K562 (cell line): ENCODE data around the gene LAMA5. TPM values are rescaled to one million over a fixed set of nuclear protein-coding genes. Genes with fewer than 3 reads are reported as not detected.

Experiments
- CTCF ChIP-seq, 3 experiments: IDR thresholded peaks in 2 of 3; conservative IDR thresholded peaks in 1 of 3; 2 replicates each; pipeline ENCODE4 v1.5.1; 2011 to 2012; ENCODE audit warnings: low read length in 3 of 3, mild to moderate bottlenecking in 3 of 3, control low read depth in 2 of 3, improper control_type of control experiment in 1 of 3, inconsistent platforms in 1 of 3, low read depth in 1 of 3, mixed read lengths in 1 of 3, moderate library complexity in 1 of 3; ENCODE audit not compliant: insufficient read depth in 2 of 3
- DPF2 ChIP-seq: fragments of 450-650 bp; IDR thresholded peaks from 2 replicates; pipeline ENCODE4 v1.6.1; 2016
- E2F5 ChIP-seq: sonication (generic); formaldehyde crosslinking; IDR thresholded peaks from 2 replicates; pipeline ENCODE4 v1.8.0; 2022; ENCODE audit warnings: mild to moderate bottlenecking, missing genetic modification reagents
- FOXP4 ChIP-seq: sonication (generic); formaldehyde crosslinking; IDR thresholded peaks from 2 replicates; pipeline ENCODE4 v1.8.0; 2022; ENCODE audit warnings: mild to moderate bottlenecking, missing genetic modification reagents, borderline replicate concordance
- JUN ChIP-seq, 2 experiments: sonication (generic) in 1 of 2; formaldehyde crosslinking in 1 of 2; IDR thresholded peaks; 2 replicates each; pipeline versions ENCODE4 v1.6.1 to v1.8.0; 2012 to 2022; ENCODE audit warnings: borderline replicate concordance in 2 of 2, mild to moderate bottlenecking in 2 of 2, improper control_type of control experiment in 1 of 2, low read depth in 1 of 2, low read length in 1 of 2, missing genetic modification reagents in 1 of 2
- JUND ChIP-seq, 2 experiments: IDR thresholded peaks; 2 replicates in 1 of 2; 3 replicates in 1 of 2; pipeline ENCODE4 v1.6.1; 2011; ENCODE audit warnings: borderline replicate concordance in 2 of 2, low read depth in 2 of 2, low read length in 2 of 2, improper control_type of control experiment in 1 of 2, missing biosample characterization in 1 of 2, missing genetic modification characterization in 1 of 2, missing genetic modification reagents in 1 of 2
- PRDM10 ChIP-seq: fragments of 450-650 bp; IDR thresholded peaks from 2 replicates; pipeline ENCODE4 v1.6.1; 2018; ENCODE audit not compliant: partially characterized antibody
- PRPF4 ChIP-seq: fragments of 200-400 bp; formaldehyde crosslinking; IDR thresholded peaks from one replicate; pipeline ENCODE4 v1.6.1; 2017; ENCODE audit warnings: low read length, low read depth, mild to moderate bottlenecking; ENCODE audit not compliant: insufficient read depth, poor library complexity, severe bottlenecking
- SOX6 ChIP-seq: fragments of 450-650 bp; IDR thresholded peaks from 2 replicates; pipeline ENCODE4 v1.6.1; 2014; ENCODE audit warnings: mild to moderate bottlenecking
- TAF9B ChIP-seq: fragments of 450-650 bp; IDR thresholded peaks from 2 replicates; pipeline ENCODE4 v1.6.1; 2018; ENCODE audit warnings: mild to moderate bottlenecking; ENCODE audit not compliant: partially characterized antibody
- TCF3 ChIP-seq: sonication (generic); formaldehyde crosslinking; IDR thresholded peaks from 2 replicates; pipeline ENCODE4 v1.4.0; 2020; ENCODE audit warnings: mild to moderate bottlenecking, missing genetic modification reagents
- TEAD4 ChIP-seq, 2 experiments: sonication (generic) in 1 of 2; formaldehyde crosslinking in 1 of 2; IDR thresholded peaks; 2 replicates each; pipeline versions ENCODE4 v1.6.1 to v1.8.0; 2012 to 2022; ENCODE audit warnings: borderline replicate concordance in 1 of 2, inconsistent platforms in 1 of 2, low read length in 1 of 2, mild to moderate bottlenecking in 1 of 2, missing genetic modification reagents in 1 of 2
- ZNF12 ChIP-seq: sonication (generic); formaldehyde crosslinking; IDR thresholded peaks from 2 replicates; pipeline ENCODE4 v1.4.0; 2020; ENCODE audit warnings: mild to moderate bottlenecking, missing genetic modification reagents
- ZNF41 ChIP-seq: fragments of 250-450 bp; sonication (Bioruptor Pico); conservative IDR thresholded peaks from 2 replicates; pipeline ENCODE4 v1.4.0; 2020; ENCODE audit warnings: mild to moderate bottlenecking
- polyA plus RNA-seq, 8 experiments: library from polyadenylated mRNA; depleted of rRNA in 4 of 8; stranded (reverse) in 5 of 8; unstranded in 3 of 8; fragments of >200 nt; fragmentation: Nextera tagmentation in 2 of 8; fragmentation: Illumina TruSeq in 1 of 8; extraction: Ambion mirVana in 2 of 8; extraction: Trizol in 1 of 8; gene quantifications; 2 replicates each; pipeline versions ENCODE4 v1.2.1 to v1.2.3, GENCODE V29; 2011 to 2014; ENCODE audit warnings: inconsistent platforms in 1 of 8, missing spikeins in 1 of 8
- total RNA-seq, 7 experiments: library from RNA; depleted of rRNA in 6 of 7; stranded (reverse); fragments of >200 nt in 6 of 7; fragmentation: Illumina TruSeq in 2 of 7; extraction: Trizol in 2 of 7; gene quantifications; 2 replicates each; pipeline versions ENCODE4 v1.2.1 to v1.2.3, GENCODE V29; 2011 to 2021; ENCODE audit warnings: low replicate concordance in 1 of 7

Gene LAMA5
- total and polyA plus RNA-seq, 9 of the 15 experiments (the other 6 are each of a cell fraction or from before 2014, with no cell fraction given), result 0.31 to 101 (median 7.8) TPM

DNA sequence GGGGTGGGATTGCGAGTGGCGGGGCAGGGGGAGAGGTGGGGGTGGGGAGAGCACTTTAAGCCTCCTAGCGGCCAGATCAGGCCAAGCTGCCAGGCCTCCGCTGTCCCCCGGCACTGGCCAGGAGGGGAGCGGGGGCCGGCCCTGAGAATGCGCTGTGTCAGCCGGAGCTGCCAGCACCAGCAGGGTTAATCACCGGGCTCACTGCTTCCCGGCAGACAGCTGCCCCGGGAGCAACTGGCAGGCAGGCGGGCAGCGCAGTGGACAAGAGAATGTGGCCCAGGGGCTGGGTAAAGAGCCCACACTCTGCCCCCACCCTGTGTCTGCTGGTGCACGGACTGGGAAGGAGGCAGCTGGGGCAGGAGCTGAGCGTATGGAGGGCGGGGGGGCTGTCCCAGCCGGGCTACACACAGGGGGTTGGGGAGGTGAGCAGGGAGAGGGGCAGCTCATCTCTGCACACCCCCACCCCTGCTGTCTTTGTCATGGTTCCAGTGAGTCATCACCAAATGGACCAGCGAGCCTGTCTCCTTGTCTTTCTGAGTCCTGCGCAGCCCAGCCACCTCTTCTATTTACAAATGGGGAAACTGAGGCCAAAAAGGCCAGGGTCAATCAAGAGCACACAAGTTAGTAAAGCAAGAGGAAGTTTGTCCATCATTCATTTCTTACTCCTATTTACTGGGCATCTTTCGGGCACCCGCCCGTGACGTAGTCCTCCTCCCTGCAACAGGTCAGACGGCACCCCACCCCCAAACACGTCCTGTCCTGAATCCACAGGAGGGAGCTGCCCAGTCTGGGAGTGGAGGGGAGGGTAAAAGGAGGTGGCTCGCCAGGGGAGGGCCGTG is 2.1 kb upstream of the LAMA5 start (continued):
- TF ChIP-seq TAF9B (no peak), PRPF4 (no peak), SOX6 (no peak), PRDM10 (peak; percentile 34), TEAD4 (IDR thresholded peaks at IDR 0.05; ENCODE audit: low read length) (no peak), TEAD4 (CRISPR knock-in tag; IDR thresholded peaks at IDR 0.05; ENCODE audit: borderline replicate concordance) (no peak), E2F5 (CRISPR knock-in tag) (no peak), DPF2 (no peak), CTCF (IDR thresholded peaks at IDR 0.05 in 2 of 3, conservative IDR thresholded peaks at IDR 0.05 in 1 of 3; ENCODE audit: insufficient read depth in 2 of 3, low read depth in 1 of 3, low read length in 3 of 3) (peak; percentile 34 to 47 (median 36); a peak in 3 of 6 replicates), ZNF12 (no peak), ZNF41 (no peak), TCF3 (no peak), JUN (IDR thresholded peaks at IDR 0.05; ENCODE audit: borderline replicate concordance, low read depth, low read length) (peak; percentile 46; the same call in 1 of the 2 replicates), JUN (CRISPR knock-in tag; IDR thresholded peaks at IDR 0.05; ENCODE audit: borderline replicate concordance) (no peak), JUND (IDR thresholded peaks at IDR 0.05; ENCODE audit: borderline replicate concordance, low read depth, low read length) (peak; percentile 74), JUND (tag; IDR thresholded peaks at IDR 0.05; ENCODE audit: borderline replicate concordance, low read depth, low read length) (no peak; the same call in 2 of the 3 replicates), FOXP4 (CRISPR knock-in tag) (0 out of 2 replicates have a peak, but pooled peaks have one; percentile 25)
- TF ChIP-seq, all 486 proteins: peak for 15
